IMR-90 (cell line): ENCODE results near the gene TEX11. TPM values are rescaled to one million over a fixed set of nuclear protein-coding genes. Genes with fewer than 3 reads are reported as not detected.

Experiments used
- ATAC-seq: fragments of 200-7000 bp; cut with Tn5 transposase; 2 replicates; pipeline ENCODE4 v1.9.1; 2020; ENCODE audit warnings: low read depth, mild to moderate bottlenecking, moderate library complexity
- BruUV-seq: library from RNA; stranded (reverse); fragments of 400-500 nt; replicated peaks from 2 replicates; lab custom pipeline; 2021; lab: Mats Ljungman, UMichigan
- CTCF ChIA-PET: fragments of 300-600 bp; formaldehyde crosslinking; extraction: SDS; loops from one replicate; lab custom pipeline; 2021; ENCODE audit warnings: antibody characterized with exemption; lab: Yijun Ruan, JAX
- POLR2A ChIA-PET: fragments of 300-600 bp; sonication (Branson Sonifier 250); formaldehyde crosslinking; loops from one replicate; lab custom pipeline; 2022; ENCODE audit warnings: antibody characterized with exemption; ENCODE audit not compliant: unreplicated experiment; lab: Charles Lee
- DNase-seq: peaks from one replicate; pipeline ENCODE4 v3.0.0; 2013
- H2AFZ ChIP-seq: replicated peaks from 2 replicates; pipeline ENCODE3; 2013; ENCODE audit warnings: low read length, mild to moderate bottlenecking; ENCODE audit not compliant: poor library complexity
- H2AK5ac ChIP-seq: 2 replicates; pipeline ENCODE4 v1.6.1; 2013; ENCODE audit warnings: low read depth, low read length, inconsistent platforms
- H2AK9ac ChIP-seq: replicated peaks from 2 replicates; pipeline ENCODE3; 2013; ENCODE audit warnings: mild to moderate bottlenecking, low read depth, low read length, moderate library complexity; ENCODE audit not compliant: poor library complexity
- H2BK120ac ChIP-seq: 2 replicates; pipeline ENCODE4 v1.6.1; 2013; ENCODE audit warnings: low read depth, low read length, inconsistent platforms
- H2BK15ac ChIP-seq: 3 replicates; pipeline ENCODE4 v1.6.1; 2013; ENCODE audit warnings: low read depth, low read length, inconsistent platforms
- H2BK20ac ChIP-seq: 2 replicates; pipeline ENCODE4 v1.6.1; 2013; ENCODE audit warnings: low read depth, mild to moderate bottlenecking, inconsistent platforms, low read length, moderate library complexity
- H2BK5ac ChIP-seq: 2 replicates; pipeline ENCODE4 v1.6.1; 2013; ENCODE audit warnings: mild to moderate bottlenecking, low read depth, low read length, inconsistent platforms; ENCODE audit not compliant: poor library complexity, severe bottlenecking
- H3K14ac ChIP-seq: replicated peaks from 2 replicates; pipeline ENCODE4 v1.6.1; 2013; ENCODE audit warnings: low read depth, low read length, inconsistent platforms
- H3K18ac ChIP-seq: 2 replicates; pipeline ENCODE4 v1.6.1; 2013; ENCODE audit warnings: low read depth, low read length, control low read depth
- H3K23ac ChIP-seq: 2 replicates; pipeline ENCODE4 v1.6.1; 2013; ENCODE audit warnings: low read depth, low read length, inconsistent platforms
- H3K27ac ChIP-seq: 2 replicates; pipeline ENCODE4 v1.5.1; 2013; ENCODE audit warnings: mild to moderate bottlenecking, control low read depth, low read length; ENCODE audit not compliant: insufficient read depth
- H3K27me3 ChIP-seq: 2 replicates; pipeline ENCODE4 v1.6.1; 2013; ENCODE audit warnings: low read length; ENCODE audit not compliant: control insufficient read depth, insufficient read depth
- H3K36me3 ChIP-seq: 2 replicates; pipeline ENCODE4 v1.6.1; 2013; ENCODE audit warnings: low read length, mixed read lengths; ENCODE audit not compliant: control insufficient read depth, insufficient read depth
- H3K4ac ChIP-seq: 2 replicates; pipeline ENCODE4 v1.6.1; 2013; ENCODE audit warnings: low read depth, low read length, inconsistent platforms
- H3K4me1 ChIP-seq: 2 replicates; pipeline ENCODE4 v1.6.1; 2013; ENCODE audit warnings: low read length, mixed read lengths; ENCODE audit not compliant: control insufficient read depth, insufficient read depth
- H3K4me2 ChIP-seq: 2 replicates; pipeline ENCODE4 v1.6.1; 2013; ENCODE audit warnings: low read depth, mild to moderate bottlenecking, control low read depth, low read length, moderate library complexity
- H3K4me3 ChIP-seq: 2 replicates; pipeline ENCODE4 v1.5.1; 2013; ENCODE audit warnings: low read depth, mild to moderate bottlenecking, control low read depth, low read length, moderate library complexity; ENCODE audit not compliant: insufficient read depth
- H3K56ac ChIP-seq: 2 replicates; pipeline ENCODE4 v1.6.1; 2013; ENCODE audit warnings: low read length, inconsistent platforms; ENCODE audit not compliant: insufficient read depth; ENCODE audit errors: extremely low read depth
- H3K79me1 ChIP-seq, 2 experiments: 2 replicates each; pipeline ENCODE4 v1.6.1; 2013; ENCODE audit warnings: low read length in 2 of 2, inconsistent platforms in 1 of 2, low read depth in 1 of 2
- H3K9ac ChIP-seq: 2 replicates; pipeline ENCODE4 v1.6.1; 2013; ENCODE audit warnings: low read depth, low read length, control low read depth
- H3K9me1 ChIP-seq: 2 replicates; pipeline ENCODE4 v1.6.1; 2013; ENCODE audit warnings: low read length, inconsistent platforms; ENCODE audit not compliant: insufficient read depth
- H3K9me3 ChIP-seq: 2 replicates; pipeline ENCODE4 v1.6.1; 2013; ENCODE audit warnings: low read length; ENCODE audit not compliant: control insufficient read depth, insufficient read depth
- H4K20me1 ChIP-seq: 2 replicates; pipeline ENCODE4 v1.6.1; 2013; ENCODE audit warnings: low read length, inconsistent platforms; ENCODE audit not compliant: insufficient read depth
- H4K5ac ChIP-seq: 2 replicates; pipeline ENCODE4 v1.6.1; 2013; ENCODE audit warnings: mild to moderate bottlenecking, low read depth, low read length, control low read depth
- H4K8ac ChIP-seq, 2 experiments: 2 replicates each; pipeline ENCODE4 v1.6.1; 2013; ENCODE audit warnings: low read depth in 2 of 2, low read length in 2 of 2, control low read depth in 1 of 2, inconsistent platforms in 1 of 2
- H4K91ac ChIP-seq: 2 replicates; pipeline ENCODE4 v1.6.1; 2013; ENCODE audit warnings: low read depth, low read length, inconsistent platforms; ENCODE audit not compliant: insufficient read depth
- MAZ ChIP-seq: IDR thresholded peaks from 2 replicates; pipeline ENCODE4 v1.6.1; 2012; ENCODE audit warnings: low read depth, mild to moderate bottlenecking, low read length, improper control_type of control experiment, moderate library complexity, borderline replicate concordance
- MXI1 ChIP-seq: IDR thresholded peaks from 2 replicates; pipeline ENCODE4 v1.6.1; 2012; ENCODE audit warnings: low read depth, mild to moderate bottlenecking, low read length, moderate library complexity, borderline replicate concordance
- POLR2A ChIP-seq: IDR thresholded peaks from 2 replicates; pipeline ENCODE4 v1.6.1; 2012; ENCODE audit warnings: mild to moderate bottlenecking, low read depth, low read length
- RAD21 ChIP-seq: IDR thresholded peaks from 2 replicates; pipeline ENCODE4 v1.6.1; 2012; ENCODE audit warnings: low read length, improper control_type of control experiment
- SMC3 ChIP-seq: fragments of 150-350 bp; IDR thresholded peaks from 2 replicates; pipeline ENCODE4 v1.6.1; 2016; ENCODE audit warnings: low read depth, mild to moderate bottlenecking, antibody characterized with exemption, low read length, moderate library complexity
- USF2 ChIP-seq: fragments of 150-350 bp; IDR thresholded peaks from 2 replicates; pipeline ENCODE4 v1.6.1; 2017; ENCODE audit warnings: mild to moderate bottlenecking, antibody characterized with exemption, low read length, low read depth
- WGBS, 2 experiments: methylation state at CpG; one replicate each; pipeline versions ENCODE4 v1.1.5 to v1.1.7; 2013; ENCODE audit warnings: missing lambda C conversion rate in 2 of 2; ENCODE audit not compliant: insufficient read length in 1 of 2; ENCODE audit errors: extremely low coverage in 2 of 2; 5-methylcytosine and 5-hydroxymethylcytosine counted together
- dilution Hi-C: fragments of 300-500 bp; cut with HindIII; formaldehyde crosslinking; loops from one replicate; pipeline ENCODE4 v1.14.3; 2018; ENCODE audit warnings: low sequenced_read_pairs; ENCODE audit not compliant: unreplicated experiment
- in situ Hi-C: fragments of 300-500 bp; cut with MboI; formaldehyde crosslinking; loops from 3 replicates; pipeline ENCODE4 v1.14.3; 2019; ENCODE audit warnings: low sequenced_read_pairs, inconsistent platforms, mixed read lengths
- intact Hi-C: fragments of 100-400 bp; cut with micrococcal nuclease; formaldehyde crosslinking; loops from 2 replicates; pipeline ENCODE4 v1.10.0; 2022
- polyA plus RNA-seq, 3 experiments: library from polyadenylated mRNA; depleted of rRNA; stranded (reverse); fragments of >200 nt; gene quantifications; 2 replicates each; pipeline ENCODE4 v1.2.3, GENCODE V29; 2012; ENCODE audit warnings: low replicate concordance in 1 of 3
- total RNA-seq: library from RNA; depleted of rRNA; stranded (reverse); fragments of >200 nt; gene quantifications from 2 replicates; pipeline ENCODE4 v1.2.3, GENCODE V29; 2012

TEX11 gene
- total and polyA plus RNA-seq, 2 of the 4 experiments (the other 2 are of a cell fraction), result not detected

DNA sequence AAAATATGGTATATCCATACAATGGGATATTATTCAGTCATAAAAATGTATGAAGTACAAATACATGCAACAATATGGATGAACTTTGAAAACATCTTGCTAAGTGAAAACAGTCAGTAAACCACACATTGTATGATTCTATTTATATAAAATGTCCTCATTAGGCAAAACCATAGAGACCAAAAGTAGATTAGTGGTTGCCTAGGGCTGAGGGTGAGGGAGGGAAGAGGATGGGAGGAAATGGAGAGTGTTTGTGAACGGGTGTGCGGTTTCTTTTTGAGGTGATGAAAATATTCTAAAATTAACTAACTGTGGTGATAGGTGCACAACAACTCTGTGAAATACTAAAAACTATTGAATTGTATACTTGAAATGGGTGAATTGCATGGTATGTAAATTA lies 29.6 kb downstream of the TEX11 start:
- no peak overlapping the region for H4K91ac ChIP-seq
- no peak overlapping the region for H3K4me3 ChIP-seq
- no peak overlapping the region for H3K27ac ChIP-seq
- POLR2A ChIA-PET, result no interaction called here
- H3K23ac ChIP-seq, result no peak overlapping the region
- no peak overlapping the region for H3K14ac ChIP-seq
- CTCF ChIA-PET, result no interaction called here
- no peak overlapping the region for H2AK5ac ChIP-seq
- no peak overlapping the region for H4K5ac ChIP-seq
- DNase-seq, result no peak
- no peak overlapping the region for H2AK9ac ChIP-seq
- H3K27me3 ChIP-seq, result peaks cover 3% of the 10 kb centered on the region; the same call in 1 of the 2 replicates
- no peak overlapping the region for H3K18ac ChIP-seq
- H2BK120ac ChIP-seq, result no peak overlapping the region
- no CpG with 5 or more reads among the region's 2 CpGs for WGBS, 2 experiments
- H4K8ac ChIP-seq, result no peak overlapping the region
- no peak overlapping the region for H2AFZ ChIP-seq
- H3K9me3 ChIP-seq, result no peaks in the 10 kb centered on the region
- H3K4ac ChIP-seq, result no peak overlapping the region
- dilution Hi-C loops (no loop called here), in situ Hi-C loops (no loop called here), intact Hi-C loops (no loop called here)
- no peak overlapping the region for H2BK20ac ChIP-seq
- ATAC-seq, result no peak
- no peak overlapping the region for H3K56ac ChIP-seq
- no peak overlapping the region for H3K9ac ChIP-seq
- no peaks in the 10 kb centered on the region for H3K4me1 ChIP-seq
- no peaks in the 10 kb centered on the region for H3K9me1 ChIP-seq
- no peak overlapping the region for H2BK5ac ChIP-seq
- no peak overlapping the region for H3K4me2 ChIP-seq
- H2BK15ac ChIP-seq, result no peak overlapping the region
- BruUV-seq, result no TSS peak
- TF ChIP-seq MXI1 (no peak), RAD21 (no peak), SMC3 (no peak), USF2 (no peak), MAZ (no peak), POLR2A (no peak)
- no peaks in the 10 kb centered on the region for H3K79me1 ChIP-seq
- H4K20me1 ChIP-seq, result no peaks in the 10 kb centered on the region
- H3K36me3 ChIP-seq, result no peaks in the 10 kb centered on the region
